Hepatic stellate cell (primary cell): Measurements from ENCODE around the gene CASP6.
"Not testable (repeated sequence)": the region's sequence is repeated elsewhere in the genome, so short reads cannot be mapped to it uniquely, and the experiment has no call there.

Experiments used
- DNase-seq: peaks from one replicate; pipeline ENCODE4 v3.0.0; 2011; ENCODE audit warnings: low spot score

The CASP6 gene

DNA sequence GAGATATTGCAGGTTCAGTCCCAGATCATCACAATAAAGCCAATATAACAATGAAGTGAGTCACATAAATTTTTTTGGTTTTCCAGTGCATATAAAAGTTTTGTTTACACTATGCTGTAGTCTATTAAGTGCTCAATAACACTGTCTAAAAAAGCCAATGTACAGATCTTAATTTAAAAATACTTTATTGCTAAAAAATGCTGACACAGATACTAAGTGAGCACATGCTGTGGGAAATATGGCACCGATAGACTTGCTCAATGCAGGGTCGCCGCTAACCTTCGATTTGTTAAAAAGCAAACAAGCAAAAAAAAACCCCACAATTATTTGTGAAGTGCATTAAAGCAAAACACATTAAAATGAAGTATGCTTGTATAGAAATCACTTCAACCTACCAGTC, 16.4 kb upstream of the CASP6 start:
- DNase-seq: no peak

GRCh38 chr4:109718759-109719158, 15.5 kb upstream of the CASP6 start:
- DNase-seq: no peak

DNA sequence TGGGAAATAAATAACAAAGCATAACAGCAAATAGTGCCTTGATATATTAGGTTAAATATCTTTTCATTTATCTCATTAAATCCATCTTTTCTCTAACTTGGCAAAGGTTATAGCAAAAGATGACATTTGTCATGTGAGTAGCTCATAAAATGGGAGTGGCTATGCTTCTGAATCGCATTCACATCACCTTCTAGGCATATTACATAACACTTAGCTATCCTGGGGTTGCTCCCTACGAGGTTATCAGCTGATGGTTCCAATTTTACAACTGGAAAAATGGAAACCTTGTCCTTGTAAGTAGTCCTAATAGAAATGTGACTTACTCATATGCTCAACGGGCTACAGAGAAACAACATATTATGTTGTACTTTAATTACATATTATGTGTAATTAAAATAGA, 10.3 kb upstream of the CASP6 start:
- DNase-seq: no peak

- DNase-seq: no peak
Observed at GRCh38 chr4:109708990-109709389, 5.7 kb upstream of the CASP6 start.

DNA sequence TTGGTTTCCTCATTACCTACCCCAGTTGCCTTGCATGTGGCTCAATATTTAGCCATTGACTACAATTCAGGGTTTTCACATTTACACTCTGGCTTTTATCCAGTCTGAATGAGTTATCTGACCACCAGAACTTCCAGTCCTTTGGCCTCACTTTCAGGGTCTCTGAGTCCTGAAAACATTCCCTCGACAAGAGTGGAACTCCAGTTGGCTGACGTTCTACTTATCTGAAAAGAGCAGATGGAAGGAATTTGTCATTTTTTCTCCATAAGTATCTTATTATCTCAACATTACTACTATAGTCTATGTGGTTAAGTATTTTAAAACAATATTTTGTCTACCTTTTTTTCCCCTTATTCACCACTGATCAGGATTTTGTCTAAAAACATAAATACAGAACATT, 5.2 kb upstream of the CASP6 start:
- DNase-seq: no peak

DNA sequence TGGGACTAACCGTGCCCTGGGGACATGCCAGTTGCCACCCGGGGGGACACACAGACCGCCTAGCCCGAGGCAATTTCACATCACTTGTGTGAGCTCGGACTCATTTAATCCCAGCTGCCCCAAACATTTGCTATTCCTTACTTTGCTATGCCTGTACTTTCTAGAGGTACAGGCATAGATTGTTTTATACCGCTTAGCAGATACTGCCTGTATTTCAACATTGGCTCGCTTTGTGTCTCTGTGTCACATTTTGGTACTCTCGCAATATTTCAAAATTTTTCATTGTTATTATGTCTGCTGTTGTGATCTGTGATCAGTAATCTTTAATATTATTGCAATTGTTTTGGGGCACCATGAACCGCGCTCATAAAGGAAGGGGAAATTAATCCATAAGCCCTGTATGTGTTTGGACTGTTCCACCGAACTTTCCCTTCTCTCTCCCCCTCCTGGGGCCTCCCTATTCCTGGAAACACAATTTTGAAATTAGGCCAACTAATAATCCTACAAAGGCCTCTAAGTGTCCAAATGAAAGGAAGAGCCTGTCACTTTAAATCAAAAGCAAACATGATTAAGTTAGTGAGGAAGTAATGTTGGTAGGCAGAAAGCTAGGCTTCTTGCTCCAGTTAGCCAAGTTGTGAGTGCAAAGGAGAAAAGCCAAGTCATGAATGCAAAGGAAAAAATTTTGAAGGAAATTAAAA, 568 bp upstream of the CASP6 start:
- no peak for DNase-seq

GRCh38 chr4:109701566-109702410, 1.5 kb downstream of the CASP6 start:
- no peak for DNase-seq

DNA sequence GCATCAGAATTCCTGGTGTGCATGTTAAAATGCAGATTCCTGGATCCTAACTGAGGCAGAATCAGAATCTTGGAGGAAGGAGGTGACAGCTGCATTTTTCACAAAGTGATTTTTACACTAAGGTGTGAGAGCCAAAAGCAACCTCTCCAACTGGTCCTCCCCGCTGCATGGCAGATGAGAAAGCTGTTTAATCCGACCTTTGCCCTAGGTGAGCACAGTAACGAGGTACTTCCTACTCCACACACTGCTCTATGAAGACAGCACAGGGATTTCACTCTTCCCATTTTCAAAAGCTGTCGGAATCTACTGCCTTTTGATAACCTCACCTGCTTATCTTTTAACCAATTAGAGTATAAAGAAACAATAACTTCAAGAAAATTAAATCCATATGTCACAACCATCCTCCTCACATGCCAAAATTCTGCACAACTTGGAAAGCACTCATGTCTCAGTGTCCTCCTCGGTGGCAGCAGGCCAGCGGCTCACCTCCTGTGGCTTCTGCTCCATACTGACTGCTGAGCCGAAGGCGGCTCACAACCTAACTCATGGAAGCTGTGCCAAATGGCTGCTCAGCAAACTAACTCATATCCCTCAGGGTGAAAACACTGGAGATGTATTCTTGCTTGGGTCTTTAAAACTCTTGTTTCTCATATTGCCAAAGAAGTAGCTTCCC, 3.6 kb downstream of the CASP6 start:
- DNase-seq: no peak

- no peak for DNase-seq
Observed at GRCh38 chr4:109698656-109699055, 4.6 kb downstream of the CASP6 start.

GRCh38 chr4:109691411-109691920, 11.8 kb downstream of the CASP6 start:
- DNase-seq: no peak

DNA sequence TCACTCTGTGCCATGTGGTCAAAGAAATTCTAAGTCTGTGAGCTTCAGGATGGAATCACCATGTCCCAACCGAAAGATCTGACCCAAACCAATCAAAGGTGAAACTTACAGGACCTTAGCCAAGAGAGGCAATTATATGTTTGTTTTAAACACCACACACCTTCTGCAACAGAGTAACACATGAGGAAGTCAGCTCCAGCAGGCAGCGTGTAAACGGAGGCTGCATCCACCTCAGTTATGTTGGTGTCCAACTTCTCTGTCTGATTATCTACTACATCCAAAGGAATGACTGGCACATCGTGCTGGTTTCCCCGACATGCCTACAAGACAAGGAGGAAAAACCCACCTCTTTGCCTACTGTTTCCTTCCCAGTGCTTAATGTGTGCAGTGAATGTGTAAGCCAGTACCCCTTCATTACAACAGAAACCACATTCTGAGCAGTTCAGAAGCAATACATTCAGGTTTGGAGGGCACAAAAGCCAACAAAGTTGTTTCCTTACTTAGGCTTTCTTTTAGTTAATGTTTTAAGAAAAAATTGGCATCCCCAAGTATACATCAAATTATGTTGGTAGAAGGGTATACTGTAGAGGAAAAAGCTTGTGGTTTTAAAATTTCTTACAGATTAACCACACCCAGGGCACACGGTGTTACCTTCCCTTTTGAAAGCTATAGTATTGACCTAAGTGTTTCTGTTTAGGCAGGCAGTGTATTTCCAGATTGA, 12.4 kb downstream of the CASP6 start:
- DNase-seq: no peak

DNA sequence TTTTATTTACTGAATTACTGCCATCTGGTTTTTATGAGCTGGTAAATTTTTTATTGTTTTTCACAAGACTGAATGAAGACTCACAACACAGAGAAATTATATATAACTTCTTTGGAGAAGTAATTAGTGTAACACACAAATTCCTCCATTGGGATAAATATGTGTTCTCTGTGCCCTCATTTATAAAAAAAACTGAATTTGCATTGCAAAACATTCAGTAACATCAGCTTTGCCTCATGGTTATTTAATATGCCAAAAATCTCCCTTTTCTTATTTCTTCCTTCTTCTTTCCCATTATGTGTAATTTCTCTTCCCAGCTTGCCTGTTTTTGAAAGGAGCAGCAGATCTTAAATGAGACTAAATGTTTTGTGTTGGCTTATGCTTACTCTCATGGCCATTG, 18.5 kb downstream of the CASP6 start:
- no peak for DNase-seq

- no peak for DNase-seq
Observed at GRCh38 chr4:109683621-109684253, 19.5 kb downstream of the CASP6 start.

GRCh38 chr4:109682875-109683274, 20.4 kb downstream of the CASP6 start:
- no peak for DNase-seq

GRCh38 chr4:109678925-109679324, 24.3 kb downstream of the CASP6 start:
- DNase-seq: not testable (repeated sequence)

GRCh38 chr4:109678472-109678871, 24.8 kb downstream of the CASP6 start:
- DNase-seq: not testable (repeated sequence)

GRCh38 chr4:109676886-109677285, 26.4 kb downstream of the CASP6 start:
- DNase-seq: no peak

DNA sequence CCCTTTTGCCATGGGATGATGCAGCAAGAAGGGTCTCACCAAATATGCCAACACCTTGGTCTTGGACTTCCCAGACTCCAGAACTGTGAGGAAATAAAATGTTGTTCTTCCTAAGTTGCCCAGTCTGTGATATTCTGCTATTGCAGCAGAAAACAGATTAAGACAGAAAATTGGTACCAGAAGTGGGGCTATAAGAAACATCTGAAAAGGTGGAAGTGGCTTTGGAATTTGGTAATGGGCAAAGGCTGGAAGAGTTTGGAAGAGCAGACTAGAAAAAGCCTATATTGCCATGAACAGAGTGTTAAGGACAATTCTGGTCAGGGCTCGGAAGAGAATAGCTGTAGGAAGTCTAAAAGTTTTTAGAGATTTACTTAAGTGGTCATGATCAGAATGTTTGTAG, 27.4 kb downstream of the CASP6 start:
- DNase-seq: no peak

DNA sequence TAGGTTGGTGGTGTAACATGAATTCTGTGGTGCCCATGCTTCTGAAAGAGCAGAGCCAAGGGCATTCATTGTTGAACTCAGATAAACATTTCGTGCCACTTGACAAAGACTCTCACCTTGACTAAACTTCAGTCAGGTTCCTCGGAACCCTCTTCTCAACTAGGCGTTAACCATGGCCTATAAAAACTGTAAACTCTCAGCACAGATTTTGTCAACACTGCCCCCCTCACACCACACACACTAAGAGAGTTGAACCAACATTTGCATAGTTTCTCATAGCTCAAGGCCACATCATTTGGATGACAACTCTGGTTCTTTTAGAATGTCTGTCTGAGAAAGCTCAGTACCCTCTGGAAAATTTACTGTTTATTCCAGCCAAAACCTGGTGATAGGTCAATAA, 28.1 kb downstream of the CASP6 start:
- no peak for DNase-seq

DNA sequence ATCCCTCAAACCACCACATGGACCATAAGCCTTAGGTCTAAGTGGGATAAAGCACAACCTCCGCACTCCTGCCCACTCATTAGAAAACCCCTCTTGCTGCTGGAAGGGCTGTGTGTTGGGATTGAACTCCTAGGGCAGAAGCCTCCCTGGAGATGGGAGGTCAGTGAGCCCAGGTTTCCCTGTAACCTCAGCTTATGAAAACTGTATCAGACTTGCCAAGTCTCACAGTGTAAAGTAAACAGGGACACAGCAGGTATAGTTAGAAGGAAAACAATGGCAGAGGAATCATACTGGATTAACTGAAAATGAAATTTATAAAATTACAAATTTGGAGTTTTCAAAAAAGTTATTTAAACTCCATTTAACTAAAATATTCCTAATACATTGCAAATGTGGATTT, 29.9 kb downstream of the CASP6 start:
- DNase-seq: no peak

- DNase-seq: no peak
Observed at GRCh38 chr4:109672169-109672930, 30.9 kb downstream of the CASP6 start.
